A549 (cell line): ENCODE results near the gene REXO5.

Experiments used
- CHD4 ChIP-seq: fragments of 200-600 bp; sonication (generic); IDR thresholded peaks from 2 replicates; pipeline ENCODE4 v1.6.1; 2016; ENCODE audit warnings: antibody characterized with exemption, mild to moderate bottlenecking, borderline replicate concordance
- EHF ChIP-seq: fragments of 250-450 bp; sonication (Bioruptor Pico); IDR thresholded peaks from 2 replicates; pipeline ENCODE4 v1.5.0; 2020; ENCODE audit warnings: mild to moderate bottlenecking
- KDM1A ChIP-seq: fragments of 200-600 bp; sonication (generic); IDR thresholded peaks from 2 replicates; pipeline ENCODE4 v1.6.1; 2016; ENCODE audit warnings: low read depth, mild to moderate bottlenecking
- NR3C1 ChIP-seq: fragments of >200 bp; sonication (Bioruptor Twin); formaldehyde crosslinking; IDR thresholded peaks from 3 replicates; pipeline ENCODE4 v1.6.1; 2017
- RAD21 ChIP-seq, 2 experiments: fragments of >200 bp in 1 of 2; sonication (Bioruptor Twin) in 1 of 2; formaldehyde crosslinking in 1 of 2; IDR thresholded peaks in 1 of 2; conservative IDR thresholded peaks in 1 of 2; 2 replicates in 1 of 2; 3 replicates in 1 of 2; pipeline ENCODE4 v1.6.1; 2012 to 2018; ENCODE audit warnings: inconsistent platforms in 1 of 2
- SREBF2 ChIP-seq: fragments of 450-650 bp; IDR thresholded peaks from 2 replicates; pipeline ENCODE4 v1.6.1; 2014; ENCODE audit warnings: mild to moderate bottlenecking, moderate library complexity
- TP53 ChIP-seq: fragments of 250-450 bp; sonication (Bioruptor Pico); IDR thresholded peaks from 2 replicates; pipeline ENCODE4 v1.5.0; 2021; ENCODE audit warnings: mild to moderate bottlenecking, moderate library complexity
- ZC3H11A ChIP-seq: fragments of 450-650 bp; IDR thresholded peaks from 2 replicates; pipeline ENCODE4 v1.6.1; 2014; ENCODE audit warnings: antibody characterized with exemption, mild to moderate bottlenecking
- TF ChIP-seq, protein P1 (sequence below): fragments of >200 bp; sonication (Bioruptor Twin); formaldehyde crosslinking; IDR thresholded peaks from 3 replicates; pipeline ENCODE4 v1.5.1; 2016
- TF ChIP-seq, protein P2 (sequence below): fragments of >200 bp; sonication (Bioruptor Twin); formaldehyde crosslinking; IDR thresholded peaks from 3 replicates; pipeline ENCODE4 v1.6.1; 2016
- TF ChIP-seq, protein P3 (sequence below): IDR thresholded peaks from 2 replicates; pipeline ENCODE4 v1.6.1; 2012

DNA sequence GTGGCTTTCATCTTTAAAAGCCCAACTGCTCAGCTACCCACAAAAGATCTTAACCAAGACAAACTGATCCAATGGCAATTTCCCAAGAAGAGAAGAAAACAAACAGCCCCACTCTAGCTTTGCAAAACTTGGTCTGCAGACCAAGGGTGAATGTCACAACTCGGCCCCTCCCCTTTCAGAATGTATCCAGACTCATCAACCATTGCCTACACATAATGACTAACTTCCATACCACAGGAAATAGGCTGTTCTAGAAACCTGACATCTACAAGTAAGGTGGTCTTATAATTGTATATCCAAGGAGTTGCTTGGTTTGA is 77.9 kb downstream of the REXO5 start:
- TF ChIP-seq KDM1A, result no peak
- no peak for TF ChIP-seq CHD4
- TF ChIP-seq EHF (CRISPR knock-in tag), result no peak
- TF ChIP-seq NR3C1, result no peak
- TF ChIP-seq, protein P1, sequence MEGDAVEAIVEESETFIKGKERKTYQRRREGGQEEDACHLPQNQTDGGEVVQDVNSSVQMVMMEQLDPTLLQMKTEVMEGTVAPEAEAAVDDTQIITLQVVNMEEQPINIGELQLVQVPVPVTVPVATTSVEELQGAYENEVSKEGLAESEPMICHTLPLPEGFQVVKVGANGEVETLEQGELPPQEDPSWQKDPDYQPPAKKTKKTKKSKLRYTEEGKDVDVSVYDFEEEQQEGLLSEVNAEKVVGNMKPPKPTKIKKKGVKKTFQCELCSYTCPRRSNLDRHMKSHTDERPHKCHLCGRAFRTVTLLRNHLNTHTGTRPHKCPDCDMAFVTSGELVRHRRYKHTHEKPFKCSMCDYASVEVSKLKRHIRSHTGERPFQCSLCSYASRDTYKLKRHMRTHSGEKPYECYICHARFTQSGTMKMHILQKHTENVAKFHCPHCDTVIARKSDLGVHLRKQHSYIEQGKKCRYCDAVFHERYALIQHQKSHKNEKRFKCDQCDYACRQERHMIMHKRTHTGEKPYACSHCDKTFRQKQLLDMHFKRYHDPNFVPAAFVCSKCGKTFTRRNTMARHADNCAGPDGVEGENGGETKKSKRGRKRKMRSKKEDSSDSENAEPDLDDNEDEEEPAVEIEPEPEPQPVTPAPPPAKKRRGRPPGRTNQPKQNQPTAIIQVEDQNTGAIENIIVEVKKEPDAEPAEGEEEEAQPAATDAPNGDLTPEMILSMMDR, result no peak
- TF ChIP-seq RAD21 (conservative IDR thresholded peaks at IDR 0.05 in 1 of 2, IDR thresholded peaks at IDR 0.05 in 1 of 2), result no peak
- TF ChIP-seq, protein P2, sequence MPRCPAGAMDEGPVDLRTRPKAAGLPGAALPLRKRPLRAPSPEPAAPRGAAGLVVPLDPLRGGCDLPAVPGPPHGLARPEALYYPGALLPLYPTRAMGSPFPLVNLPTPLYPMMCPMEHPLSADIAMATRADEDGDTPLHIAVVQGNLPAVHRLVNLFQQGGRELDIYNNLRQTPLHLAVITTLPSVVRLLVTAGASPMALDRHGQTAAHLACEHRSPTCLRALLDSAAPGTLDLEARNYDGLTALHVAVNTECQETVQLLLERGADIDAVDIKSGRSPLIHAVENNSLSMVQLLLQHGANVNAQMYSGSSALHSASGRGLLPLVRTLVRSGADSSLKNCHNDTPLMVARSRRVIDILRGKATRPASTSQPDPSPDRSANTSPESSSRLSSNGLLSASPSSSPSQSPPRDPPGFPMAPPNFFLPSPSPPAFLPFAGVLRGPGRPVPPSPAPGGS, result no peak
- no peak for TF ChIP-seq SREBF2
- TF ChIP-seq, protein P3, sequence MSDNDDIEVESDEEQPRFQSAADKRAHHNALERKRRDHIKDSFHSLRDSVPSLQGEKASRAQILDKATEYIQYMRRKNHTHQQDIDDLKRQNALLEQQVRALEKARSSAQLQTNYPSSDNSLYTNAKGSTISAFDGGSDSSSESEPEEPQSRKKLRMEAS, result no peak
- TF ChIP-seq TP53 (CRISPR knock-in tag), result no peak
- TF ChIP-seq ZC3H11A, result no peak
